Pons (tissue), 1 donor: ENCODE results near the gene UMODL1.

ENCODE experiments used
- DNase-seq: peaks from one replicate; pipeline ENCODE4 v3.0.0-alpha.2; 2016; ENCODE audit warnings: low spot score

The UMODL1 gene

DNA sequence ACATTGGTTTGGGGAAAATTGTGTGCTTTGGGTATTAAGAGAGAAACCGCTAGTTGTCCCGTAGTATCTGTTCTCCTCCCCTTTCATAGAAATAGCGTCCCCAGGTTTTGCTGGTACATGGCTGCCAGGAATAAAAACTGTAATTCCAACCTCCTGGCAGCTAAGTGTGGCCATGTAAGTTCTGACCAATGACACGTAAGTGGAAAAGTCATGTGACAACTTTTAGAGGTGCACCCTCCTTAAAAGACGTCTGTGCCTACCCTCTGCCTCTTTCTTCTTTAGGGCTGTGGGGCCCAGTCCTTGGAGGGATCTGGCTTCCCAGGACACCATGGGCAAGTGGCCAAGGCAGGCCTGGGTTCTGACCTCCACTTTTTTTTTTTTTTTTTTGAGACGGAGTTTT, 59.3 kb downstream of the UMODL1 start:
- DNase-seq: no peak

DNA sequence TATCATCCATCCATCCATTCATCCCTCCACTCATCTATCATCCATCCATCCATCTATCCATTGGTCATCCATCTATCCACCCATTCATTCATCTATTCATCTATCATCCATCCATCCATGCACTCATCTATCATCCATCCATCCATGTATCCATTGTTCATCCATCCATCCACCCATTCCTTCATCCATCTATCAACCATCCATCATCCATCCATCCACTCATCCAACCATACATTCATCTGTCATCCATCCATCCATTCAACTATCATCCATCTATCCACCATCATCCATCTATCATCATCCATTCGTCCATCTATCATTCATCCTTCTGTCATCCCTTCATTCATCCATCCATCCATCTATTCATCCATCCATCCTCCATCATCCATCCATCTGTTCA, 61.1 kb downstream of the UMODL1 start:
- no peak for DNase-seq

DNA sequence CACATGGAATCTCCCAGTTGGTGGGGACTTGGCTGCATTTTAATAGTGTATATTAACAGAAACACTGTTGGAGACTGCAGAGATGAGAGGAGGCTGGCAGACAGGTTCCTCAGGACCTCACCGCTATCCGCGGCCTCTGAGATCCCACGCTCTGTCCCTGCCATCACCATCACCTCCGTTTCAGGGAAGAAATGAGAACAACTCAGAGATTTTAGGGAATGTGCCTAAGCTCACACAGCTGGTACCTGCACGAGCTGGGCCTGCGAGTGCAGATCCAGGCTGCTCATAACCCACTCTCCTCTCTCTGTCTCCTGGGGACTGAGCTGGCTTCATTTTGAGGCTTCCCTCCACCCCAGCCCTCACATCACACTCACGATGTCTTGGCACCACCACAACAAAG, 62.0 kb downstream of the UMODL1 start:
- DNase-seq: no peak

DNA sequence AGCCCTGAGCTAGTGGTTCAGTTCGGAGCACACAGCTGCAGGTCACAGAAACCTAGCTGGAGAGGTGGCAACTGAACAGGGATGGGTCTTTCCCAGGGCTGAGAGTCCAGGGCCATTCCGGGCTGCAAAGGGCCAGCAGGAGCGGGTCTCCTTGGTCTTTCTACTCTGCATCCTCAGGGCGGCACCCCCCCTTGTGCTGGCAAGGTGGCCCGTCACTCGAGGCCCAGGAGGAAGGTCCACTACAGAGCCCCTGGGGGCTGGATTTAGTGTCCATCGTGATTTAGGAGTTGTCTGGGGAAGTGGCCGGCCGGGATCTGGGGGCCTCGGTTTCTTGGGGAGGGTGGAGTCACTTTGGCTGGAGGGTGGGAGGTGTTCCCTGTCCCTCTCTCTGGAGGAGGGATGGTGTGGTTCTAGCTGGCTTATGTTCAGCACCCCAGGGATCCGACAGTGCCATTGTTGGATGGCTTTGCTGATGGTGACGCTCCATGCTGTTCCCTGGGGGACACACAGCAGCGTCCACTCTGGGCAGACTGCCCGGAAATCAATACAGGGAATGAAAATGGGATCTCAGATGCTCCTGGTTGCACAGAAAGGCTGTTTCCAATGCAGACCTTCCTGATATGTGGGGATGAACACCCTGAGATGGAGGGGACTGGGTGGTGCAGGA, 64.4 kb downstream of the UMODL1 start:
- DNase-seq: no peak

DNA sequence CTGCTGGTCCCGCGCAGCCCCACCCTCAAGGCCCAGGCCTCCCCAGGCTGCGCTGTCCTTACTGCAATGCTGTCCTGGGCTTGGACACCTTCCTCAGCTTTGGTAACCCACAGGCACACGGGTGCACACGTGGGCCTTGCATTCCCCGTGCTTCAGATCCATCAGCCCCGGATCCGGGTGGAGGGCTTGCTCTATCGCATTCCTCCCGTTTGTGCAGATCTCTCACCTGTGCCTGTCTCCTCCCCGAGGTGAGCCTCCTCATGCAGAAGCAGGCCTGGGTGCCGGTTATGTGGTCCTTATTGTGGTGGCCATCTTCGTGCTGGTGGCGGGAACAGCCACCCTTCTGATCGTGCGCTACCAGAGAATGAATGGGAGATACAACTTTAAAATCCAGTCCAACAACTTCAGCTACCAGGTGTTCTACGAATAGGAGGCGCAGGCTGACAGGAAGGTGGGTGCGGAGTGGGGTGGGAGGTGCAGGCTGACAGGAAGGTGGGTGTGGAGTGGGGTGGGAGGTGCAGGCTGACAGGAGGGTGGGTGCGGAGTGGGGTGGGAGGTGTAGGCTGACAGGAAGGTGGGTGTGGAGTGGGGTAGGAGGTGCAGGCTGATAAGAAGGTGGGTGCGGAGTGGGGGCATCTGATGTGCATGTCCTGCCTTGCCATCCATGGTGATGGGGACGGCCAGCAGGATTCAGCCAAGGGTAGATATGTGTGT, 66.2 kb downstream of the UMODL1 start:
- DNase-seq: no peak

DNA sequence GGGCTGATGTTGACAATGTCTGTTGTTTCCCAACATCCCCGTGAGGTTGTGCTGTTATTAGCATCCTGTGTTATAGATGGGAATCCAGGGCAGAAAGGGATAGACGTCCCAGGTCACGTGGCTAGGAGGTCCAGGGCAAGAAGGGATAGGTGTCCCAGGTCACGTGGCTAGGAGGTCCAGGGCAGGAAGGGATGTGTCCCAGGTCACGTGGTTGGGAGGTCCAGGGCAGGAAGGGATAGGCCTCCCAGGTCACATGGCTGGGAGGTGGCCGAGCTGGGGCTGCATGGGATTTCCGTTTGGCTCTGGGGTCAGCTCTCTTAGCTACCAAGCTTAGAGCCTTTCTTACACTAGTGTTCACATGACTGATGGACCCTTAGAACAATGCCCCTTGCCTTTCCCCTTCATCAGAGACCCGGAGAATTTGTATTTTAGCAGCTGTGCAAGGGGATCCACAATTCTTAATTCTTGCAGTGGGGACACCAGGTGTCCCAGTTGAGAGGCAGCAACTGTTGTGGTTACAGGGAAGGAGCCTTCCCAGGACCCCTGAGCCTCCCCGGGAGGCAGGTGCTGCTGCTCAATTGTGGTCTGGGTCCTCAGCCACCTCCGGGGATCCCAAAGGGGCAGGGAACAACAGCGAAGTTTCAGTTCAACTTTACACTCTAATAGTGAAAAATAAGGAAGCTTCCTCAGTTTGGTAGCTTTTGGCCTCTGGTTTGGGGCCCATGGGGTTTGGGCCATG, 69.2 kb downstream of the UMODL1 start:
- no peak for DNase-seq

DNA sequence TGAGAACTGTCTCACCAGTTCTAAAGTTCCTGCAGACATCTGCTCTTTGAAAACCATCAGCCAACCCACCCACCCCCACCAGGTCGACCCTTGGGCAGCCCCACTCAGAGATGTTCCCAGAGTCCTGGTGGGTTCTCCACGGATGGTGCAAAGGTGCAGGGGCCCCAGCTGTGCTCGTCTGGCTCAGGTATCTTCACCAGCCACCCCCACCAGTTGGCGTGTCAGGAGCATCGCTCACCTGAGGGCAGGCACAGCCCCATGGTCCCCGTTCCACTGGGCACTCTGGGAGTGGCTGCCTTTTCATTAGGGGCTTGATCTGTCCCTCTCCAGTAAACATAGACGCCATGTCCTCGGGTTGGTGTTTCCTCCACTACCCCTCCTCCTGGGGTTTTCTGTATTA, 70.5 kb downstream of the UMODL1 start:
- no peak for DNase-seq

DNA sequence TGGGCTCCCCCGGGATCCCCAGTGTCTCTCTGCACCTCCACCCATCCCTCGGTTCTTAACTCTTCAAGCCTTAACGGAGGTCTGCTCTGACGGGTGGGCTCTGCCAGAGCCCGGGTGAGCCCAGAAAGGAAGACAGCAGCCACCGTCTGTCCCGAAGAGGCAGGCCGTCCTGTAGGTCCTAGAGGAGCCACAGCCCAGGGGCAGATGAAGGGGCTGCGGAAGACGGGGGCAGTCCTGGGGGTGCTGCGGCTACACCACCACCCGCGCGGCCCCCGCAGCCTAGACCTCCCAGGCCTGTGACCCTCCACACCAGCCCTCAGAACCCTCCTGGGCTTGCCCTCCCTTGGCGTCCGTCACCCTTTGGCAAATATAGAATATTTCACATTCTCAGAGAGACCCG, 71.0 kb downstream of the UMODL1 start:
- no peak for DNase-seq

DNA sequence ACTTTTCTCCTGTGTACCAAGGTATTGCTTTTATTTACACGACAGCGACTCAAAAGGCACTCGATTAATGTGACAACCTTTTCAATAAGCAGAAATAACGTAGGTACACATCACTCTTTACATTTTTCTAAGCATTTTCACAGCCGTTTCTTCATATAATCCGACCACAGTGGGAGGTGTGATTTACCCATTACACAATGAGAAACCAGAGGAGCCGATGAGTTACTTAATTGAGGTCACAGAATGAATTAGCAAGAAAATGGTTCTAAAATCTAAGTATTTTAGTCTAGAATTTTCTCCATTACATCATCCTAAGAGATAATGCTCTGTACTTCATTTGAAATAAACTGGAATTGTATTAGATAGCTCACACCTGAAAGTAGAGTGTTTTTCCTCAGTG, 71.5 kb downstream of the UMODL1 start:
- DNase-seq: no peak

DNA sequence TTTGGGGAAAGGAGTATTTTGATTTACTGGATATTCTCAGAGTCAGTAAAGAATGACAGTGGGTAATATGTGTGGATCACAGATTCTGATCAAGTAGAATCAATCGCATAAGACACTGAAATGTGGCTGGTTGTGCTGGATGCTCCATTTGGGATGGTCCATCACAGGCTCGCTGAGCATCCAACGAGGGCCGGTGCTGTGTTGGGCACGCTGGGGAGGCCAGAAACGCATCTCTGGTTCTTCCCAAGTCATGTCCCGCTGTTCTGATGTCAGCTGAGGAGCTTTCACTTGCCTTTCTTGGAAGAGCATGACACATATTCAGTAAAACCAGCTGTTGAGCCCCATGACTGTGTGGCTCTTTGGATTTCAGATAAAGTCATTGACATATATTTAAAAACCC, 72.0 kb downstream of the UMODL1 start:
- no peak for DNase-seq

DNA sequence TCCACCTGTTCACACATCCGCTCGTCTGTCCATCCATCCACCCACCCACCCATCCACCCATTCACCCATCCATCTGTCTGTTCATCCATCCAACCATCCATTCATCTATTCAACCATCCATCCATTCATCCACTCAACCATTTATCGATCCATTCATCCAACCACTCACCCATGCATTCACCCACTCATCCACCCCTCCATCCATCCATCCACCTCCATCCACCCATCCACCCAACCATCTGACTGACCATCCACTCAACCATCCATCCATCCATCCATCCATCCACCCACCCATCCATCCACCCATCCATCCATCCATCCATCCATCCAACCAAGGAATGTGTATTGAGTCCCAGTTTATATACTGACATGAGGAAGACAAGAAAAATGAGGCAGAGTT, 73.1 kb downstream of the UMODL1 start:
- no peak for DNase-seq

DNA sequence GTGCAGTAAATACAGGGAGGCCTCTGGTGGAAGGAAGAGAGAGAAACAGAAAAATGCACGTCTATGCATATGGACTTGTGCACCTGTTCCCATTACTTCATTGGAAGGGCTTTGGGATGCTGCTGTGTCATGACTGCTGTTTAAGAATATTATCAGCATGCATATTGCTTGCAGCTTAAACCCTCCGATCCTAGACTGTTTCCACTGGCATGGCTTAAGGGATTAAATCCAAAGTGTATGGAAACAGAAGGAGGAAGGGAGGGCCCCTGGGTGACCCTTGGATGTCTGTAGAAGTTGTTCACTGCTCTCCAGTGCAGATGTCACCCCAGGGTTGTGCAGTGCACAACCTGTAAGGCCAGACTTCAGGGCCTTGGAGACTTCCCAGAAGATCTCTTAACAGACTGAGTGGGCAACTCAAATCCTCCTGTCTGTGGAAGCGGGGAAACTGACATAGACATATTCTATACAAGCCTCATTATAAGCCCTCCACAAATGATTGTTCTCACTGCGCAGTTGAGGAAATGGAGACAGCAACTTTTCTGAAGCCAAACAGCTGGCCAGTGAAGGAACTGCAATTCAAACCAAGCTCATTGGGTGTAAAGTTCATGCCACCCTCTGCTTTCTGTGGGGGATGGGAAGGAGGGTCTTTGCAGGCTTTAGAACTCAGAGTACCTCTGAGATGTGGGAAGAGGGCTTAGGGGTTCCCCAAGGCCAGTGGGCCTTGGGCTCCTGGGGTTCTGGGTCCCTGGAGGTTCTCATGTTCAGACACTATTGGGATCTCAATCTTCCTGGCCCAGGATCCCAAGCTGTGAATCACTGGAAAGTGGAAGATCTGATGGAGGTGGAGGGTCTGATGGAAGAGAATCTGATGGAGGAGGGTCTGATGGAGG, 73.8 kb downstream of the UMODL1 start:
- DNase-seq: no peak

DNA sequence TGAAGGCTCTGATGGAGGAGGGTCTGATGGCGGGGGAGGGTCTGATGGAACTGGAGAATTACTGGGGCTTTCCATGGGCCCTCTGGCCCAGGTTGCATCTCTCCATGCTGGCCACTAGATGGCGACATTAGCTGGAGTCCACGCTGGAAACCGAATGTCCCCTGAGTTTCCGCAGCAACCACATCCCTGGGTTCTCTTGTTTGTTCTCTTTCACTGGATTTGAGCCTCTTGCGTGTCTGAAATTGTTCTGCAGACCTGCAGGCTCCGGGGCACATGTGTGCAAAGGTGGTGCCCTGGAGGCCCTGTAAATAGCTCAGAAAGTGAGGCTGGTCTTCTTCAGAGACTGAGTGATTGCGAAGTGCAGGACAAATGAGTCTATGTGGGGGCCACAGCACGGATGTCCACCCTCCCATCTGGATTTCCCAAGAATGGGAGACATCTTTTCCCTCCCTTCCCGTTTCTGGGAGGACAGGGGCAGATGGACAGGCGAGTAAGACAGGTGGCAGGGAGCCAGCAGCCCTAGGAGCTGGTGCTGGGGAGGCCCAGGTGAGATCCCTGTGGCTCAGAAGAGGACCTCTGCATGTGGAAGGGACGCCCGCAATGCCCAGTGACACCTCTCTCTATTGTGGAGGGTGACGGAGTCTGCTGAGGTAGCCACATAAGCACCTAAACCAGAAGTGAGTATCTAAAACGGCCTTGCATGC, 74.6 kb downstream of the UMODL1 start:
- peak; percentile 65 for DNase-seq

DNA sequence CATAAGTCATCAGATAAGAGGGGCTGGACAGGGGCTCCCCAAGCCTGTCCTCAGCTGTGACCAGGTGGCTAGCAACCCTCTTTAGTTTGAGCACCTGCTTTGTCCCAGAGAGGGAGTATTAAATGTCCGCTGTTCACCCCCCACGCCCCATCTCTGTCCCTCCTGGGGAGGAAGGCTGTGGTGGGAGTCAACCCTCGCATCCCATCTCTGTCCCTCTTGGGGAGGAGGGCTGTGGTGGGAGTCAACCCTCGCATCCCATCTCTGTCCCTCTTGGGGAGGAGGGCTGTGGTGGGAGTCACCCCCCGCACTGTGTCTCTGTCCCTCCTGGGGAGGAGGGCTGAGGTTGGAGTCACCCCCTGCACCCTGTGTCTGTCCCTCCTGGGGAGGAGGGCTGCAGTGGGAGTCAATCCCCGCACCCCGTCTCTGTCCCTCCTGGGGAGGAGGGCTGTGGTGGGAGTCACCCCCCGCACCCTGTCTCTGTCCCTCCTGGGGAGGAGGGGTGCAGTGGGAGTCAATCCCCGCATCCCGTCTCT, 75.2 kb downstream of the UMODL1 start:
- DNase-seq: no peak

DNA sequence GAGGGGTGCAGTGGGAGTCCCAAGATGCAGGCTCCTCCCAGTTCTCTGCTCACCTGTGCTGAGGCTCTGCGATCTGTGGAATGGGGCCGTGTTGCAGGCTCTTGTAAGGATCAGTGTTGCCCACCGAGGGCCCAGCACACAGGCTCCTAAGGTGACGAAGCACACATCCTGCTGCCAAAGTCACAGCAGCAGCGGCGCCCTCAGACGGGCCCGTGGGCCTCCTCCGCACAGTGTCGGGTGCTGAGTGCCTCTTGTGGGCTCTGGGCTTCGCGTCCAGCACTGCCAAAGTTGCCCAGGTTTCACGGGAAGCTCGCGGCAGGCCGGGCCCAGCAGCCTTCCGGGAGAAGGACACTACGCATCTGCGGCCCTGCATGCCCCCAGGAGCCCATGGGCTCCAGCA, 75.7 kb downstream of the UMODL1 start:
- DNase-seq: no peak

DNA sequence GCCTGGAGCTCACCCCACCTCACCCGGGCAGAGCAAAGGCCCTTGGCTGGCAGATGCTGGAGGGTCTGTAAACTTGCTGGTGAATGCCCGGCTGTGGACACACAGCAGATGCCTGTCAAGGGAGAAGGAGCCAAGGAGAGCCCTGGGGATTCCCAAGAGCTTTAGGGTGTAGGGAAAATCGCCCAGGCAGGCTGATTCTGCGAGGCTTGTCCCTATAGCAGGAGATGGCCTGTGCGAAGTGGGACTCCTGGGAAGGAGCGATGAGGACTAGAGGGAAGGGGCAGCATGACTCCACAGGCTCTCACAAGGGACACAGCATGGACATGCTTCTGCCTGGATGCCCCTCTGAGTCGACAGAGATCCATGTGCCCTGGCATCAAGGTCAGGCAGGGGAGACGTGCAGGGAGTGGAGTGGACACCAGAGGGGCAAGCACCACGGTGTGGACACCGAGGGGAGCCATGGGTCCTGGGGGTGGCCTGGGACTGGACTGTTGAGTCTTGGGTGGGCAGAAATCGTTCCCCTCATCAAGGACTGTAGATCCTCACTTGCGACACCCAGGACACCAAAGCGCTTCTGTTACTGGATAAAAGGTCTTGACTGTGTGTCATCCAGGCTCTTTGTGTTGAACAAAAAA, 76.4 kb downstream of the UMODL1 start:
- DNase-seq: no peak

DNA sequence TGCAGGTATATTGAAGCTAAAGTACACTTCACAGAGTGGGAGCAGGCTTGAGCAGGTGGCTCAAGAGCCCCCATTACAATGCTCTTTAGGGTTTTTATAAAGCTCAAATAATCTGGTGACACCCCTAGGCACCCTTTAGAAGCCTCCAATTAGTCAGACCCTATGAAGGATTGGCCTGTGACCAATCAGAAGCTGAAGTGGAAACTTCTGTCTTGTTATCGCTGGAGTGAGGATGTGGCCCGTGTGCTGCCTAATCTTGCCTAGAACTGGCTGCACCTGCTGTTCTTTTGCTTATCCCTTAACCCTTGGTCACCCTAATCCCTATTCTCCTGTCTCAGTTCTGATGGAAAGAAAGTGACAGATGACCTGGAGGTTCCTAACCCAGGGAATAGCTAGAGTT, 77.0 kb downstream of the UMODL1 start:
- no peak for DNase-seq

DNA sequence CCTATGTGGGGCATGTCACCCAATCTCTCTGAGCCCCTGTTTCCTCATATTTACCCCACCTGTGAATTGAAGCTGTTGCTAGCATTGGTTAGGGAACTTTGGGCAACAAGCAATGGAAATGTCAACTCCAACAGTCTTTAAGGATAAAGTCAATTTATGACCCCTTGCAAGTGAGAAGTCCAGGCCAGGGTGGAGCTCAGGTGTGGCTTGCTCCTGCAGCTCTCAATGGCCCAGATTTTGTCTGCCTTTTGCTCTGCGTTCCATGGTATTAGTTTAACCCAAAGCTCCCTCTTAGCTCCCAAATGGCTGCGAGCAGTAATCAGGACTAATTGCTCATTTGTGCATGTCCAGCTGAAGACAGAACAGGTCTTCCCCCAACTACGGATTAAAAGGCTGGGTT, 77.5 kb downstream of the UMODL1 start:
- no peak for DNase-seq

DNA sequence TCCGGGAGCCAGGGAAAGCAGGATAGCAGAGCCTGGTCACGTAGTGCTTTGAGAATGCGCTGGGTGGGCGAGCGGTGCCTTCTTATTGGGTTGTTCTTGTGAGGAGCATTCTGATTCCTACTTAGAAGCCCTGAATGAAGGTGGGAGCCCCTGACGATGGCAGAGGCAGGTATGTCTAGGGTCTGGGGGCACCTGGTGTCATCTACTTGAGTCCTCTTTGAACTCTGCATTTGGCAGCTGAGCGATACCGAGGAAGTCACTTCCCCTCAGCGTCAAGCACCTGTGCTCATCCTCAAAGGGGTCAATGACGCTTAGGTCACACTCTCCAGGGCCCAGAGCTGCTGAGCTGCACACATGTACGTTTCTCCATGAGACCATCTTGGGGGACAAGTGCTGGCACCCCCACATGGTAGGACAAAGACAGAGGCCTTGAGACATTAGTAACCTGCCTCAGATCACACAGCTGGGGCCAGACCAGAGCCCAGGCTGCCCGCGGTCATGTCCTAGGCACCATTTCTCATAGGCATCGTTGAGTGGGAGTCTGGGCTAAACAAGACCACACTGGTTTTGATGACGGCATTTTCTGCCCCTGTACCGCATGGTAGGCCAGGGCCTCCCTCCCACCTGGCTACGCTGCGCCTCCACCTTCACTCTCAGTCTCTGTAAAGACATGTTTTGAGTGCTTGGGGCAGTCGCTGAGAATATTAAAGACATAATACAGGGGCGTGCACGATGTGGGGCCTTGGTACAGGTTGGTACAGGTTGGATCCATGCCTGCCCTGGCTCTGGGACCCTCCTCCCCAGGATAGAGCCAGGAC, 78.7 kb downstream of the UMODL1 start:
- DNase-seq: no peak

DNA sequence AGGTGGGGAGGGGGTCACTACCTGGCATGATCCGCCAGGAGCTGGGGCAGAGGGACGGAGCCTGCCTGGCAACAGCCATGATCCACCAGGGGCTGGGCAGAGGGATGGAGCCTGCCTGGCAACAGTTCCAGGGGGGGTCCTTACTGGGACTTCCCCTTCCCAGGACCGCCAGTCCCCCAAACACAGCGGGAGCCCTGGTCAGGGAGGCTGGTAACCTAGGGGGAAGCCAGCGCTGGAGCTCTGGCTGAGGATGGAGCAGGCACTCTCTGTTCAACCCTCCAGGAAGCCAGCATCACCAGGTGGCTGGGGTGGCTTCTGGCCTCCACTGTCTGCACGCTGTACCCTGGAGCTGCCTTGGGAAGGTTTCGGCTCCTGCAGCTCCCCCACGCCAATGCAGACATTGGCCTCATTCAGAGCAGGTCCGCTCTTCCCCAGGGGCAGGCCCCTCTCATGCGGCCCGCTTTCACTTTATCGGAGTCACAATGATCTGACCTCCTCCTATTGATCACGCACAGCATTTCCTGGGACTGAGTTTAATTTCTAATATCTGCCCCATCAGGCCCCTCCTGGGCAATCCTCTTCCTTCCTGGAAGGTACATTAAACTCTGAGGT, 79.5 kb downstream of the UMODL1 start:
- DNase-seq: no peak
